DOHH2 (cell line): ENCODE results near the gene GRB10.

Experiments used
- H3F3A ChIP-seq: fragments of 200-600 bp; sonication (generic), shearing (Covaris generic); 2 replicates; pipeline ENCODE4 v1.6.0; 2016; ENCODE audit warnings: antibody characterized with exemption, mild to moderate bottlenecking; ENCODE audit not compliant: control insufficient read depth, insufficient read depth
- H3K27ac ChIP-seq: fragments of 200-600 bp; sonication (generic); 2 replicates; pipeline ENCODE4 v1.5.1; 2014; ENCODE audit warnings: low read depth, mild to moderate bottlenecking, low read length, moderate library complexity
- H3K27me3 ChIP-seq: fragments of 200-600 bp; sonication (generic); 2 replicates; pipeline ENCODE4 v1.6.1; 2014; ENCODE audit warnings: mild to moderate bottlenecking, low read length, mixed read lengths; ENCODE audit not compliant: control insufficient read depth
- H3K36me3 ChIP-seq: fragments of 200-600 bp; sonication (generic); 2 replicates; pipeline ENCODE4 v1.6.1; 2014; ENCODE audit warnings: mild to moderate bottlenecking, low read length, moderate library complexity, mixed read lengths; ENCODE audit not compliant: control insufficient read depth
- H3K4me1 ChIP-seq: fragments of 200-600 bp; sonication (generic); 2 replicates; pipeline ENCODE4 v1.6.1; 2014; ENCODE audit warnings: mild to moderate bottlenecking, low read length, mixed read lengths; ENCODE audit not compliant: control insufficient read depth
- H3K4me2 ChIP-seq: fragments of 200-600 bp; sonication (generic); 2 replicates; pipeline ENCODE4 v1.6.0; 2014; ENCODE audit warnings: mild to moderate bottlenecking, low read length, moderate library complexity
- H3K4me3 ChIP-seq: fragments of 200-600 bp; sonication (generic); 2 replicates; pipeline ENCODE4 v1.5.1; 2014; ENCODE audit warnings: mild to moderate bottlenecking, low read length, mixed read lengths
- H3K79me2 ChIP-seq: fragments of 200-600 bp; sonication (generic); 2 replicates; pipeline ENCODE4 v1.6.1; 2014; ENCODE audit warnings: mild to moderate bottlenecking, low read length, mixed read lengths; ENCODE audit not compliant: control insufficient read depth
- H3K9me2 ChIP-seq: fragments of 200-600 bp; sonication (generic); replicated peaks from 2 replicates; pipeline ENCODE4 v1.6.1; 2014; ENCODE audit warnings: mild to moderate bottlenecking, low read length, mixed read lengths; ENCODE audit not compliant: control insufficient read depth
- H3K9me3 ChIP-seq: fragments of 200-600 bp; sonication (generic); 2 replicates; pipeline ENCODE4 v1.6.1; 2014; ENCODE audit warnings: antibody characterized with exemption, low read length, mixed read lengths; ENCODE audit not compliant: control insufficient read depth, insufficient read depth
- H4K20me1 ChIP-seq: fragments of 200-600 bp; sonication (generic); 2 replicates; pipeline ENCODE4 v1.6.0; 2014; ENCODE audit warnings: low read depth, mild to moderate bottlenecking, antibody characterized with exemption, low read length, moderate library complexity; ENCODE audit not compliant: control insufficient read depth, insufficient read depth
- EZH2phosphoT487 ChIP-seq: fragments of 200-600 bp; sonication (generic); IDR thresholded peaks from 2 replicates; pipeline ENCODE4 v1.6.1; 2017; ENCODE audit warnings: borderline replicate concordance, mild to moderate bottlenecking, antibody characterized with exemption, low read length, moderate library complexity, mixed read lengths
- TF ChIP-seq, protein P1 (sequence below): fragments of 200-600 bp; sonication (generic); IDR thresholded peaks from one replicate; pipeline ENCODE4 v1.5.1; 2014; ENCODE audit warnings: antibody characterized with exemption, mild to moderate bottlenecking, low read depth, low read length; ENCODE audit not compliant: poor library complexity, severe bottlenecking

The GRB10 gene

GRCh38 chr7:50807026-50807730 lies 24.5 kb upstream of the GRB10 start:
- Histone ChIP-seq H3K9me3 (no peaks in the 10 kb centered on the region), H3F3A (no peaks in the 10 kb centered on the region), H3K4me3 (no peak overlapping the region), H3K36me3 (no peaks in the 10 kb centered on the region), H3K27ac (no peak overlapping the region), H3K27me3 (no peaks in the 10 kb centered on the region), H3K4me2 (no peak overlapping the region), H3K4me1 (no peaks in the 10 kb centered on the region), H3K9me2 (no peaks in the 10 kb centered on the region), H3K79me2 (no peaks in the 10 kb centered on the region), H4K20me1 (no peaks in the 10 kb centered on the region)
- TF ChIP-seq EZH2phosphoT487: no peak
- TF ChIP-seq, protein P1, sequence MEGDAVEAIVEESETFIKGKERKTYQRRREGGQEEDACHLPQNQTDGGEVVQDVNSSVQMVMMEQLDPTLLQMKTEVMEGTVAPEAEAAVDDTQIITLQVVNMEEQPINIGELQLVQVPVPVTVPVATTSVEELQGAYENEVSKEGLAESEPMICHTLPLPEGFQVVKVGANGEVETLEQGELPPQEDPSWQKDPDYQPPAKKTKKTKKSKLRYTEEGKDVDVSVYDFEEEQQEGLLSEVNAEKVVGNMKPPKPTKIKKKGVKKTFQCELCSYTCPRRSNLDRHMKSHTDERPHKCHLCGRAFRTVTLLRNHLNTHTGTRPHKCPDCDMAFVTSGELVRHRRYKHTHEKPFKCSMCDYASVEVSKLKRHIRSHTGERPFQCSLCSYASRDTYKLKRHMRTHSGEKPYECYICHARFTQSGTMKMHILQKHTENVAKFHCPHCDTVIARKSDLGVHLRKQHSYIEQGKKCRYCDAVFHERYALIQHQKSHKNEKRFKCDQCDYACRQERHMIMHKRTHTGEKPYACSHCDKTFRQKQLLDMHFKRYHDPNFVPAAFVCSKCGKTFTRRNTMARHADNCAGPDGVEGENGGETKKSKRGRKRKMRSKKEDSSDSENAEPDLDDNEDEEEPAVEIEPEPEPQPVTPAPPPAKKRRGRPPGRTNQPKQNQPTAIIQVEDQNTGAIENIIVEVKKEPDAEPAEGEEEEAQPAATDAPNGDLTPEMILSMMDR: no peak

GRCh38 chr7:50806143-50806542 lies 23.4 kb upstream of the GRB10 start:
- Histone ChIP-seq H3K9me2 (no peaks in the 10 kb centered on the region), H3K4me2 (no peak overlapping the region), H3K27me3 (no peaks in the 10 kb centered on the region), H3F3A (no peaks in the 10 kb centered on the region), H3K79me2 (no peaks in the 10 kb centered on the region), H3K4me1 (no peaks in the 10 kb centered on the region), H3K4me3 (no peak overlapping the region), H3K27ac (no peak overlapping the region), H4K20me1 (no peaks in the 10 kb centered on the region), H3K36me3 (no peaks in the 10 kb centered on the region), H3K9me3 (no peaks in the 10 kb centered on the region)
- TF ChIP-seq, protein P1: no peak
- TF ChIP-seq EZH2phosphoT487: no peak

DNA sequence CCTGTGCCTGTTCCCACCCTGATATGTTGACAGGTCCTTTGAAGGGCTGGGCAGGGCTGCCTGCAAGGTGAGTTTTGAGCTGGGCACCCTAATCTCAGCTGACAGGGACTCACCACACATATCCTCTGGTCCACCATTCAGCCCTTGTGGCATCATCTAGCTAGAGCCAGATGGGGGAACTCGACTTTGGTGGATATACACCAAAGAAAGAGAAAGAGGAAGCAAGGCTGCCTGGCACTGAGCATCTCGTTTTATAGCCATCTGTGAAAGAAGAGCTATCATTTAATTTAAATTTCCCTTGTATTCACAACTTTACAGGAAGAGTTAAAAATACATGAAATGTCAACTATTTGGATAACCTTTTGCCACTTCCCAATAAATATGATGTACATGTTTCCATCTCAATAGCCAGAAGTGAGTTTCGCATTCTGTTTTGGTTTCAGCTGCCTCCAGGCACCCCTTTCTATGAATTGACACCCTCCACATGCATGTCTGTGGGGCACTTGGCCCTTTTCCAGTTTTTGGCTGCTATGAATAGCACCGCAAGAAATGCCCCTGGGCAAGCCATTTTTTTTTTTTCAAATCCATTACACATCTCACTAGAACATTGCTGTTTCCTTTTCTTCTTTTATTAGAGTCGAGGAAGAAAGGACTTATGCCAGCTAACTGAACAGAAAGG lies 22.9 kb upstream of the GRB10 start:
- Histone ChIP-seq H3K9me2 (no peaks in the 10 kb centered on the region), H3K36me3 (no peaks in the 10 kb centered on the region), H3F3A (no peaks in the 10 kb centered on the region), H3K9me3 (no peaks in the 10 kb centered on the region), H3K4me3 (no peak overlapping the region), H3K4me1 (no peaks in the 10 kb centered on the region), H4K20me1 (no peaks in the 10 kb centered on the region), H3K27me3 (no peaks in the 10 kb centered on the region), H3K4me2 (no peak overlapping the region), H3K27ac (no peak overlapping the region), H3K79me2 (no peaks in the 10 kb centered on the region)
- TF ChIP-seq EZH2phosphoT487: no peak
- TF ChIP-seq, protein P1: no peak
